Inflammatory macrophage treated with lipopolysaccharide for 4 hours (primary cell): ENCODE measurements around the gene BOD1L1.

Experiments
- DNase-seq: peaks from one replicate; pipeline ENCODE4 v3.0.0-alpha.2; 2020

BOD1L1 gene

GRCh38 chr4:13523591-13524503 is 103.7 kb downstream of the BOD1L1 start:
- no peak for DNase-seq

GRCh38 chr4:13523105-13523477 is 104.4 kb downstream of the BOD1L1 start:
- no peak for DNase-seq

GRCh38 chr4:13522282-13523104 is 105.0 kb downstream of the BOD1L1 start:
- DNase-seq: no peak

- no peak for DNase-seq
These were observed 106.5 kb downstream of the BOD1L1 start for GRCh38 chr4:13521047-13521446.
